Caco-2 (cell line): ENCODE measurements around the gene CEP164. TPM values are rescaled to one million over a fixed set of nuclear protein-coding genes. Genes with fewer than 3 reads are reported as not detected.
"Not testable (repeated sequence)": the region's sequence is repeated elsewhere in the genome, so short reads cannot be mapped to it uniquely, and the experiment has no call there.

Experiments
- BruUV-seq: library from RNA; stranded (reverse); fragments of 400-500 nt; replicated peaks from 2 replicates; lab custom pipeline; 2021; lab: Mats Ljungman, UMichigan
- CTCF ChIA-PET: fragments of 300-600 bp; sonication (Branson Sonifier 250); formaldehyde crosslinking; loops from one replicate; lab custom pipeline; 2022; ENCODE audit warnings: antibody characterized with exemption; lab: Charles Lee
- POLR2A ChIA-PET: fragments of 300-600 bp; sonication (Branson Sonifier 250); formaldehyde crosslinking; loops from one replicate; lab custom pipeline; 2022; ENCODE audit warnings: antibody characterized with exemption; lab: Charles Lee
- DNase-seq, 2 experiments: peaks; one replicate each; pipeline versions ENCODE4 v3.0.0 to v3.0.0-alpha.2; 2020 to 2022
- H3K27me3 ChIP-seq: replicated peaks from 2 replicates; pipeline ENCODE4 v1.6.0; 2011; ENCODE audit warnings: low read length; ENCODE audit not compliant: control insufficient read depth, insufficient read depth
- H3K36me3 ChIP-seq: 2 replicates; pipeline ENCODE4 v1.5.1; 2011; ENCODE audit warnings: low read length; ENCODE audit not compliant: control insufficient read depth, insufficient read depth
- H3K4me1 ChIP-seq: fragments of 250-450 bp; sonication (Bioruptor Pico); 2 replicates; pipeline ENCODE4 v1.5.1; 2020; ENCODE audit warnings: mild to moderate bottlenecking
- H3K4me3 ChIP-seq: 2 replicates; pipeline ENCODE4 v1.5.1; 2011; ENCODE audit warnings: low read depth, mild to moderate bottlenecking, control low read depth, low read length
- H3K9me3 ChIP-seq: fragments of 250-450 bp; sonication (Bioruptor Pico); 2 replicates; pipeline ENCODE4 v1.5.1; 2020; ENCODE audit warnings: mild to moderate bottlenecking, moderate library complexity
- H3K27ac Mint-ChIP-seq: one replicate; pipeline ENCODE4 v1.8.0; 2022; ENCODE audit warnings: mixed read lengths; ENCODE audit not compliant: unreplicated experiment
- H3K27me3 Mint-ChIP-seq: one replicate; pipeline ENCODE4 v1.8.0; 2022; ENCODE audit warnings: mixed read lengths; ENCODE audit not compliant: insufficient read depth, unreplicated experiment
- H3K36me3 Mint-ChIP-seq: one replicate; pipeline ENCODE4 v1.8.0; 2022; ENCODE audit warnings: mild to moderate bottlenecking, mixed read lengths; ENCODE audit not compliant: insufficient read depth, unreplicated experiment
- H3K4me1 Mint-ChIP-seq: one replicate; pipeline ENCODE4 v1.8.0; 2022; ENCODE audit warnings: low read depth, mixed read lengths; ENCODE audit not compliant: unreplicated experiment
- H3K4me3 Mint-ChIP-seq: one replicate; pipeline ENCODE4 v1.8.0; 2022; ENCODE audit warnings: mild to moderate bottlenecking, moderate library complexity, mixed read lengths; ENCODE audit not compliant: unreplicated experiment
- H3K9me3 Mint-ChIP-seq: one replicate; pipeline ENCODE4 v1.8.0; 2022; ENCODE audit warnings: mixed read lengths; ENCODE audit not compliant: unreplicated experiment
- CTCF ChIP-seq, 2 experiments: fragments of 200-600 bp in 1 of 2; IDR thresholded peaks; 1 replicate in 1 of 2; 2 replicates in 1 of 2; pipeline versions ENCODE4 v1.5.1 to v1.8.0; 2011 to 2022; ENCODE audit warnings: antibody characterized with exemption in 1 of 2, control low read depth in 1 of 2, inconsistent platforms in 1 of 2, low read depth in 1 of 2, low read length in 1 of 2, mild to moderate bottlenecking in 1 of 2, moderate library complexity in 1 of 2; ENCODE audit not compliant: insufficient read depth in 1 of 2, severe bottlenecking in 1 of 2, unreplicated experiment in 1 of 2
- intact Hi-C: fragments of 100-400 bp; cut with micrococcal nuclease; formaldehyde crosslinking; loops from one replicate; pipeline ENCODE4 v1.10.0; 2022; ENCODE audit not compliant: unreplicated experiment
- total RNA-seq: library from RNA; stranded (reverse); gene quantifications from 2 replicates; pipeline ENCODE4 v1.2.3, GENCODE V29; 2022

CEP164 gene
- total RNA-seq, 1 experiment from 2014 or later: 48.9 TPM

- Histone ChIP-seq H3K4me3 (no peak overlapping the region), H3K4me1 (no peaks in the 10 kb centered on the region), H3K9me3 (peaks cover 10% of the 10 kb centered on the region; the same call in 1 of the 2 replicates), H3K36me3 (no peaks in the 10 kb centered on the region), H3K27me3 (0 out of 2 replicates have a peak, but pooled peaks cover 1% of the 10 kb centered on the region)
- Mint-ChIP-seq H3K9me3 (peaks cover 14% of the 10 kb centered on the region), H3K4me1 (no peaks in the 10 kb centered on the region), H3K27ac (no peak overlapping the region), H3K4me3 (no peak overlapping the region), H3K36me3 (no peaks in the 10 kb centered on the region), H3K27me3 (peaks cover 21% of the 10 kb centered on the region)
- intact Hi-C loops: no loop called here
- CTCF ChIA-PET: interaction anchor here (0.6 to 1.3 kb wide), 2 partner anchors 10 to 28 kb away, joined by 5 to 7 read pairs; no protein-coding TSS in a partner anchor
- TF ChIP-seq CTCF (IDR thresholded peaks at IDR 0.05; ENCODE audit: insufficient read depth in 1 of 2, low read depth in 1 of 2, low read length in 1 of 2, severe bottlenecking in 1 of 2, unreplicated experiment in 1 of 2): no peak
- no TSS peak for BruUV-seq
- DNase-seq: no peak
- POLR2A ChIA-PET: no interaction called here
Measured at GRCh38 chr11:117454564-117454917, 126.9 kb downstream of the CEP164 start.

GRCh38 chr11:117456027-117456720, 128.5 kb downstream of the CEP164 start:
- H3K36me3 Mint-ChIP-seq: no peaks in the 10 kb centered on the region
- ChIA-PET POLR2A (no interaction called here), CTCF (interaction anchor here (0.7 kb wide), 1 partner anchor 11 kb away, joined by 3 read pairs; no protein-coding TSS in a partner anchor)
- Histone ChIP-seq H3K4me3 (no peak overlapping the region), H3K4me1 (no peaks in the 10 kb centered on the region), H3K27me3 (0 out of 2 replicates have a peak, but pooled peaks cover 1% of the 10 kb centered on the region), H3K36me3 (no peaks in the 10 kb centered on the region), H3K9me3 (peaks cover 10% of the 10 kb centered on the region; the same call in 1 of the 2 replicates)
- no peak for TF ChIP-seq CTCF (IDR thresholded peaks at IDR 0.05; ENCODE audit: insufficient read depth in 1 of 2, low read depth in 1 of 2, low read length in 1 of 2, severe bottlenecking in 1 of 2, unreplicated experiment in 1 of 2)
- H3K4me1 Mint-ChIP-seq: no peaks in the 10 kb centered on the region
- intact Hi-C loops: no loop called here
- H3K27ac Mint-ChIP-seq: no peak overlapping the region
- H3K27me3 Mint-ChIP-seq: peaks cover 18% of the 10 kb centered on the region
- H3K4me3 Mint-ChIP-seq: no peak overlapping the region
- no TSS peak for BruUV-seq
- no peak for DNase-seq
- H3K9me3 Mint-ChIP-seq: peaks cover 14% of the 10 kb centered on the region

GRCh38 chr11:117456721-117457029, 129.0 kb downstream of the CEP164 start:
- POLR2A ChIA-PET, H3K36me3 Mint-ChIP-seq: not testable (repeated sequence)

More at GRCh38 chr11:117456721-117457029, 129.0 kb downstream of the CEP164 start:
- H3K36me3 ChIP-seq, H3K4me1 Mint-ChIP-seq, H3K4me1 ChIP-seq, H3K27me3 ChIP-seq, intact Hi-C loops, H3K27ac Mint-ChIP-seq, DNase-seq, H3K4me3 ChIP-seq, BruUV-seq, H3K4me3 Mint-ChIP-seq: not testable (repeated sequence)
- H3K9me3 ChIP-seq: peaks cover 10% of the 10 kb centered on the region; the same call in 1 of the 2 replicates
- peaks cover 21% of the 10 kb centered on the region for H3K27me3 Mint-ChIP-seq
- CTCF ChIA-PET: interaction anchor here (0.7 to 1.2 kb wide), 2 partner anchors 11 to 30 kb away, joined by 3 read pairs; no protein-coding TSS in a partner anchor
- peaks cover 14% of the 10 kb centered on the region for H3K9me3 Mint-ChIP-seq
